ENCODE measurements around the gene ARHGAP15. TPM values are rescaled to one million over a fixed set of nuclear protein-coding genes. Genes with fewer than 3 reads are reported as not detected.

Gene ARHGAP15
- polyA plus RNA-seq, 6 donors from 2014 or later = 183 to 264 (median 210) TPM

DNA sequence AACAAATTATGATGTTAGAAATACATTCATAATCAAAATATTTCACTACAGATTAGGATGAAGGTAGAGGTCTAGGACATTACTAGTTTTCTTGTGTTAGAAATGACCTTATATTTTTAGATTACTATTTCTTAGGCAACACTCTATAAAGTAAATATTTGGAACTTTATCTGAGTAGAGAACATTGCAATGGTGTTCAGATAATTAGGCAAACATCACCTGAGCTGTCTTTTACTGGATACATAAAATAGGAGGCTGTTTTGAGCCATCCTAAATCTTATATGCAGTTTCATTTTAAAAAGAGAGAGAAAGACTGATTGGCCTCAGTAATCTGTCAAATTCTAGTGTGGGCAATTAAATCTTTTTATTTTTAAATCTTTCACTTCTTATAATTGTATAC is 304.6 kb downstream of the ARHGAP15 start:
- no peaks in the 10 kb centered on the region for H3K9me3 Mint-ChIP-seq
- H3K36me3 Mint-ChIP-seq = peaks cover 0 to 4% of the 10 kb centered on the region in 2 donors
- no peak overlapping the region for H3K4me3 Mint-ChIP-seq
- peak overlapping the region in 1 of 6 donors; percentile 69 for H3K27ac Mint-ChIP-seq
- ATAC-seq (ENCODE audit: low read depth in 2 of 2) = no peak
- no peaks in the 10 kb centered on the region for H3K27me3 Mint-ChIP-seq
- H3K4me1 Mint-ChIP-seq = peaks cover 0 to 17% (median 4%) of the 10 kb centered on the region in 3 donors
- no peak for DNase-seq

DNA sequence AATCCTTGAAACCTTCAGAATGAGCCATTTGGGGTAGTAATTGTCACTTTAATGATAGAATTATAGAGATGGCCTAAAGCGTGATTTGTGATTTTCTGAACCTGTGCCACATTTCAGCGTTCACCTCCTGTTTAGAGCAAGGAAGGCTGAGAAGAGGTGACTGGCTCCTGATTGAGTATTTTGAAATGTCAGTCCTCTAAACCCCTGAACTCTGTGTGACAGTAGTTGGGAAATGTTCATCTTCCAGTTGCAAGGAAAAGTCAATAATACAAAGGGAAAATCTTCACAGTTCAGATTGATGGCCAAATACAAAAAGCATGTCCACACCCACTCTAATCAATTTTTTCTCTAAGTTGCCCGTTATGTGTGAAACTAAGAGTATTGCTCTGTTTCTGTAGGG is 305.2 kb downstream of the ARHGAP15 start:
- Mint-ChIP-seq H3K27me3 (no peaks in the 10 kb centered on the region), H3K4me1 (peaks cover 0 to 11% (median 4%) of the 10 kb centered on the region in 3 donors), H3K36me3 (peaks cover 0 to 5% of the 10 kb centered on the region in 2 donors), H3K9me3 (no peaks in the 10 kb centered on the region), H3K4me3 (no peak overlapping the region), H3K27ac (peak overlapping the region in 1 of 6 donors; percentile 16)
- ATAC-seq (ENCODE audit: low read depth in 2 of 2) (no peak), DNase-seq (no peak)

DNA sequence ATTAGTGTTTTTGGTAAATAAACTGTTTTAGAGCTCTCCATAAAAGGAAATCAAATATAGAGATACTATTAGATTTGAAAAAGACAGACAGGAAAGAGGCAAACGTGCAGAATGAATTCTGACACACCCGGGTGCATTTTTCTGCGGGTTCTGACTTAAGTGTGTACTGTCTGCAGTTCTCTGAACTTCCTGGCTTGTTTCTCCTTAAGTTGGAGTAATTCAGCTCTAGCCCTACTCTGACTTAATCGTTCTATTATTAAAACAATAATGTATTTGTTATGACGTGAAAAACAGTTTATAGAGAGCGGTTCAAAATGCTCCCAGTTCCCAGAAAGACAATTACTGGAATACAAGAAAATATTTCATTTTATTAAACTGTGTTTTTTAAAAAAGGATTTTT is 305.9 kb downstream of the ARHGAP15 start:
- Mint-ChIP-seq H3K4me1 (peaks cover 0 to 9% (median 4%) of the 10 kb centered on the region in 3 donors), H3K36me3 (peaks cover 0 to 8% of the 10 kb centered on the region in 2 donors), H3K27me3 (no peaks in the 10 kb centered on the region), H3K9me3 (no peaks in the 10 kb centered on the region), H3K4me3 (no peak overlapping the region), H3K27ac (no peak overlapping the region)
- DNase-seq = no peak
- ATAC-seq (ENCODE audit: low read depth in 2 of 2) = no peak

DNA sequence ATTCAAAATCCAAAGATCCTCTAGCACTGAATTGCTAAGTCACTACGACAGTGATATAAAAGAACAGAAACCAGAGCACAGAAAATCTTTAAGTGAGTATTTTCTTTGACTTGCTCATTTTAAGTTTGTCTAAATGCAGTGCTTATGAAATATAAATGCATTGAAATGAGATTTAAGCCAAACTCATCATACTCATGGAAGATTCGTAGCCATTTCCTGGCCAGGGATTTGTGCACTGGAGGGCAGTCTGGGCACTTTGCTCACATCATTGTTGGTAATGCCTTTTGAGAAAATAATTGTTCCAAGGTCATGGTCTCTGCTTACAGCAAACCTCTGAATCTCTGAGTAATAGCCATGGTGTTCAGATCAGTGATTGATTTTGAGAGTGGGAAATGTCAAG is 307.7 kb downstream of the ARHGAP15 start:
- H3K36me3 Mint-ChIP-seq = peaks cover 9 to 13% of the 10 kb centered on the region in 2 donors
- no peak overlapping the region for H3K4me3 Mint-ChIP-seq
- peaks cover 0 to 9% (median 4%) of the 10 kb centered on the region in 3 donors for H3K4me1 Mint-ChIP-seq
- no peak overlapping the region for H3K27ac Mint-ChIP-seq
- no peak for ATAC-seq (ENCODE audit: low read depth in 2 of 2)
- H3K27me3 Mint-ChIP-seq = no peaks in the 10 kb centered on the region
- no peaks in the 10 kb centered on the region for H3K9me3 Mint-ChIP-seq
- DNase-seq = no peak

DNA sequence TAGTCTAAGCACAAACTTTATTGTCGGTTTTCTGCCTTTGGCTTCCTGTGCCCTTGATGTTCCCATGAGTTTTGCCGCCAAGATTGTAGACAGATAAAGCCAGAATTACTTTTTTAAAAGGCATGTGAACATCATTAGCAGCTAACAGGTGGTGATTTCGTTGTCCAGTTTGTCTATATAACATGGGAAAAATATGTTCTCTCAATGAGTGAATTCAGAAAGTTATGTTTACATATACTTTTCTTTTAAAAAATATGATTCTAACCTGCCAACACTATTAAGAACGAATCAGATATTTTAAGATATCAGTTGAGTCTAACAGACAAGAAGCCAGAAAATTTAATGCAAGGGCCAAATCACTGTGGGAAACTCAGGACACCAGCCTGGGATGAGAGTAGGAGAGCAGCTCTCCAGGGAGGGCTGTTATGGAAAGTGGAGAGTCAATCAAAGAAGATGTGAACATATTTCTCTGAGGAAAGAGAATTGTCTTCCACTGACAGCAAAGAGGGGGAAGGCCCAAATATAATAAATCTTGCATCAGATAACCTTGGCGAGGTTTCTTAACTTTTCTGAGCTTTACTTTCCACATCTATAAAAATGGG is 311.3 kb downstream of the ARHGAP15 start:
- H3K4me3 Mint-ChIP-seq = no peak overlapping the region
- peaks cover 25 to 33% of the 10 kb centered on the region in 2 donors for H3K36me3 Mint-ChIP-seq
- DNase-seq = no peak
- peaks cover 0 to 1% (median 0%) of the 10 kb centered on the region in 7 donors for H3K9me3 Mint-ChIP-seq
- ATAC-seq (ENCODE audit: low read depth in 2 of 2) = no peak
- peak overlapping the region in 4 of 6 donors; percentile 18 to 53 (median 34) for H3K27ac Mint-ChIP-seq
- H3K4me1 Mint-ChIP-seq = peaks cover 0 to 4% (median 0%) of the 10 kb centered on the region in 3 donors
- H3K27me3 Mint-ChIP-seq = no peaks in the 10 kb centered on the region

DNA sequence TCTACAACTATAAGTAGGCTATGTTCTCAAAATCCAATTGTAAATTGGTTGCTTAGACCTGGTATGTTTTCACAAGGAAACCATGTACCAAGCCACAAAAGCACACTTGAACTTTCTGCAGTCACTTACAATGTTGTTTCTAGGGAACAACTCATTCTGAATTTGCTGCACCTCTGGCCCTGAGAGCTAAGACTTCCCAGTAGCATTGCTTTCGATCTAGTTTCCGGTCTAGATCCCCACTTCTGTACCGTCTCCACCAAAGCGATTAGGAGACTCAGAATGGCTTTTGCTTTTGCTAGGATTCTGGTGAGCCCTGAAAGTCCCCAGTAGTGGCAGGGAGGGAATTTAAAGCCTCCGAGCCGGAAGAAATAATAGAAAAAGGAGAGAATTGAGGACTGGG is 313.0 kb downstream of the ARHGAP15 start:
- Mint-ChIP-seq H3K36me3 (peaks cover 27 to 33% of the 10 kb centered on the region in 2 donors), H3K4me3 (no peak overlapping the region), H3K9me3 (peaks cover 0 to 2% (median 0%) of the 10 kb centered on the region in 7 donors), H3K4me1 (peaks cover 0 to 4% (median 0%) of the 10 kb centered on the region in 3 donors), H3K27me3 (no peaks in the 10 kb centered on the region), H3K27ac (peak overlapping the region in 2 of 6 donors; percentile 16 to 54)
- DNase-seq (no peak), ATAC-seq (ENCODE audit: low read depth in 2 of 2) (no peak)

DNA sequence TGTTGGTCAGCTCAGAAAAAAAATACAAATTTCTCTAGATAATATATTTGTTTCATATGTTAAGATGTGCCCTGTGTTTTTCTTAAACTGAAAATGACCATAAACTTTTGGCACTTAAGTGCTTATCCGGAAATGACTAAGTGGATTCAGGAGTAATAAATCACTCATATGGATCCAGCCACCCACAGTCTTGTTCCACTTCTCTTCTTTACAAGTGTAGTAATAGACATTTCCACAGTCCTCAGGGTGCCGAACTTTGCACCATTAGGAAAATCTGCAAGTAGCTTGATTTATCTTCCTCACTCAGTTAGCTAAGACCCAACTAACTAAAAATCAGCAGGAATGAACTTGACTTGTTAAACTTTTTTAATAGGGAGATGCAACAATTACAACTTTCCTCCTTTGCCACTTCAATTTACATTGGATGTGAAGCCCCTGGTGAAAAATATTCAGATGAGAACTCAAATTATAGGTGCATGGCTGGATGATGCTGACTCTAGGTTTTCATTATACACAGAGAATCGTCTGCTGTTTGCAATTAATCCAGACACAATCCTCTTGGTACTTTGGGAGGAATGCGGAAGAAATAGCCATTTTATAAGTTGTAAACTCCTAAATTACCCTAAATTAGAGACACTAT is 322.5 kb downstream of the ARHGAP15 start:
- Mint-ChIP-seq H3K4me3 (no peak overlapping the region), H3K9me3 (no peaks in the 10 kb centered on the region), H3K4me1 (peaks cover 4 to 11% (median 8%) of the 10 kb centered on the region in 3 donors), H3K27ac (no peak overlapping the region), H3K27me3 (no peaks in the 10 kb centered on the region), H3K36me3 (peaks cover 6 to 20% of the 10 kb centered on the region in 2 donors)
- DNase-seq = no peak
- ATAC-seq (ENCODE audit: low read depth in 2 of 2) = no peak

DNA sequence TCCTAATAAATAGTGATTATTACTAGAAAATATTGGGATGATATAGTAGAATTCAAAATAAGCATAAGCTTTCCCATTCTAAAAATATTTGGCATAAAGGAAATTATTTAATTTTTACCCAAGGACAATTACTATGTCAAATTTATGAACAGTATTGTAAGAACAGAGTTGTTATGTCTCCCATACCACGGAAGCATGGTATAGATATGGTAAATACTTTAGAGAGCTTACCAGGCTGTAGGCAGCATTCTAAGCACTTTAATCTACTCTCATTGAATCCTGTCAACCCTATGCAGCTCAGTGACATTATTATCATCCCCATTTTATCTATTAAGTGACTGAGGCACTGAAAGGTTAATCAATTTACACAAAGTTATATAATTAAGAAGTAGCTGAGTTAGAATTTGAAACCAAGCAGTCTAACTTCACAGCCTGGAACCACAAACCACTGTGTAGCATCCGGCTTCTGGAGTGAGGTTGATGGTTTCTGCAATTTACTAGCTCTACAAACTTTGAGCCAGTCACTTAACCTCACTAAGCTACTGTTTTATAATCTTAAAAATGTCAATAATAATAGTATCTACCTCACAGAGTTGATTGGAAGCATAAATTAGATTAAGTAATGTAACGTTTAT is 323.7 kb downstream of the ARHGAP15 start:
- ATAC-seq (ENCODE audit: low read depth in 2 of 2) = no peak
- H3K36me3 Mint-ChIP-seq = peaks cover under 1 to 19% of the 10 kb centered on the region in 2 donors
- H3K4me3 Mint-ChIP-seq = no peak overlapping the region
- H3K9me3 Mint-ChIP-seq = no peaks in the 10 kb centered on the region
- DNase-seq = no peak
- H3K27ac Mint-ChIP-seq = no peak overlapping the region
- no peaks in the 10 kb centered on the region for H3K27me3 Mint-ChIP-seq
- H3K4me1 Mint-ChIP-seq = peaks cover 0 to 7% (median 3%) of the 10 kb centered on the region in 3 donors

DNA sequence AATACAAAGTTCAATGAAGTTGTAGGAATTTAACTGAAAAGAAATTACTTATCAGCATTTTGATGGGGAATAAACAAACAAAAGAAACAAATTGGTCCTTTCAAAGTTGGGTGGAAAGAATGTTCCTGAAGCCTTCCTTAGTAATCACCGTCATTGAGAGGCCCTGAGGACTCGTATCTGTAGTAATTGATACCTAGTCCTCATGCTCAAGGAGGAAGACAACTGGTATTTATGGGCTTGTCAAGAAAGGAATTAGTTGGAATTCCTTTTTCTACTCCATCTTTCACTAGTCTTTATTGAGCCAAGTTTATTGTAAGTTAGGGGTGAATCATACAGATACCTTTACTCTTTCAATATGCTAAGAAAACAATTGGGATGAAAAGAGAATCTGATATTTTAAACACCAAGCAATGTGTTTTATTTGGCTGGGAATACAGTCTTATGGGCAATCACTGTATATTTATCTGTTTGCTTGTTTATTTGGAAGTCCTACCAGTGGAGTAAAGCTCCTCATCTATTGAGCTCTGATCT is 324.8 kb downstream of the ARHGAP15 start:
- ATAC-seq (ENCODE audit: low read depth in 2 of 2) = no peak
- H3K4me1 Mint-ChIP-seq = peaks cover 0 to 2% (median 0%) of the 10 kb centered on the region in 3 donors
- no peak overlapping the region for H3K4me3 Mint-ChIP-seq
- no peaks in the 10 kb centered on the region for H3K27me3 Mint-ChIP-seq
- H3K9me3 Mint-ChIP-seq = no peaks in the 10 kb centered on the region
- no peak for DNase-seq
- H3K36me3 Mint-ChIP-seq = peaks cover 0 to 17% of the 10 kb centered on the region in 2 donors
- H3K27ac Mint-ChIP-seq = no peak overlapping the region

DNA sequence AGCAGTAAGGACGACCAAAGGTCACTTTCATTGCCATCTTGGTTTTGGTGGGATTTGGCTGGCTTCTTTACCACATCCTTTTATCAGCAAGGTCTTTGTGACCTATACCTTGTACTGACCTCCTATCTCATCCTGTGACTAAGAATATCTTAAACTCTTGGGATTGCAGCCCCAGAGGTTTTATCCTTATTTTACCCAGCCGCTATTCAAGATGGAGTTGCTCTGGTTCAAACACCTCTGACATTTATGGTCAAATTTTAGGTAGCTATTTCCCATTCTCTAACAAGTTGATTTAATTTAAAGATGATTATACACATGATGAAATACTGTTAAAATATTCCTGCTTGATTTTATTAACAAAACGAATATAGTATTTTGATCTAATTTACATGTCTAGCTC is 326.1 kb downstream of the ARHGAP15 start:
- Mint-ChIP-seq H3K27ac (no peak overlapping the region), H3K36me3 (peaks cover 0 to 14% of the 10 kb centered on the region in 2 donors), H3K27me3 (no peaks in the 10 kb centered on the region), H3K4me1 (no peaks in the 10 kb centered on the region), H3K9me3 (no peaks in the 10 kb centered on the region), H3K4me3 (no peak overlapping the region)
- DNase-seq (no peak), ATAC-seq (ENCODE audit: low read depth in 2 of 2) (no peak)

DNA sequence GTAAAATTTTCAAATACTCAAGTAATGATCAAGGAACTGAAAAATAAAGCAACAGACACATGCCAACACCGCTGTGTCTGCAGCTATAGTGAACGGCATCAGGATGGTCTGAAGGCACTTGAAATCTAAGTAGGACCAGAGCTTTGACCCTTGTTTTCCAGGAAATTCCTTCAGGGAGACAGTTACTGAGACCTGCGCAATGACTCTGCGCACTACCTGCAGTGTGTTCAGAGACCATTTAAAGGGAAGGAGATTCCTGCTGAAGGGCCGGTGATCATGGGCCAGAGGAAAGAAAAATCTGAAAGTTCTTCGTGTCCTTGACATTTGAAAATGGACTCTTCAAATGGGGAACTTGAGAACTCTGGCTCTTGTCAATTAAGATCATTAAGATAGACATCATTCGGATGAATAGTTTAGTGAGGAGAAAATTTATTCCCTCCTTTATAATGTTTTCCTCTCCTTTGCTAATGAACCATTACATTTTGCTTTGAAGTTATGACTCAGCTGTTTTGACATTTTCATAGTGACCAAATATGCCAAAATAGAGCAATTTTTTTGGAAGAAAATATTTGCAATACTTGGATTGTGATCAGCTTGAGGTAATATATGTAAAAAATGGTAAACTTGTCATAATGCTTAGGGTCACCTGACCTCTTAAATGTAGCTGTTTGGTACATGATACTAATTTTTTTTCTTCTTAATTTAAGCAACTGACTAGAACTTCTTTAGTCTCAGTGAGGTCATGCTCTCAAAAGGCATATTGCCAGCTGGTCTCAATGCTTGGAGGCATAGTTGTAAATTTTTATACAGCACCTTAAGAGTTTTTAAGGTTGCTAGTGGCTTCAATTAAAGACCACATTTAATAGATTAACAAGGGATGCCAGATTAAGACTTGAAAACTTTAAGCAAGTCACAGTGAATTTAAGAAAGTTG is 329.3 kb downstream of the ARHGAP15 start:
- Mint-ChIP-seq H3K27ac (no peak overlapping the region), H3K36me3 (peaks cover 0 to 14% of the 10 kb centered on the region in 2 donors), H3K4me3 (no peak overlapping the region), H3K27me3 (no peaks in the 10 kb centered on the region), H3K9me3 (no peaks in the 10 kb centered on the region), H3K4me1 (peaks cover 0 to 3% (median 0%) of the 10 kb centered on the region in 3 donors)
- DNase-seq (no peak), ATAC-seq (ENCODE audit: low read depth in 2 of 2) (no peak)

DNA sequence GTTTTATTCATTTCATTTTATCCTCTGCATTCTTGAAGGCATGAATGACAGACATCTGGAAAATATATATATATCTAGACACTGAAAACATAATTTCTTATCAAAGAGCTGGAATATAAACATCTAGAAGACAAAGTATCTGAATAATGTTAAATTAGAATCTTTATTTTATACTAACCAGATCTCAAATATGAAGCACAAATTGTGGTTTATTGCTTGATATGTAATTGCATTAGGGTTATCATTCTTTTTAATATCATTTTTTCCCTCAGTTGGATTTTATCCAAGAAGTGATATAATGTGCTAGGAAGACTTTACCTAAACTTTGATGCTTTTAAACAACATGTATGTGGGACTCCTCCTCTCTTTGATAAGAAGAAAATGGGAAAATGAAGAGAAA is 331.2 kb downstream of the ARHGAP15 start:
- no peaks in the 10 kb centered on the region for H3K9me3 Mint-ChIP-seq
- peaks cover 0 to 5% of the 10 kb centered on the region in 2 donors for H3K36me3 Mint-ChIP-seq
- no peak overlapping the region for H3K4me3 Mint-ChIP-seq
- ATAC-seq (ENCODE audit: low read depth in 2 of 2) (no peak), DNase-seq (no peak)
- peak overlapping the region in 1 of 6 donors; percentile 84 for H3K27ac Mint-ChIP-seq
- no peaks in the 10 kb centered on the region for H3K27me3 Mint-ChIP-seq
- peaks cover 0 to 6% (median 1%) of the 10 kb centered on the region in 3 donors for H3K4me1 Mint-ChIP-seq

DNA sequence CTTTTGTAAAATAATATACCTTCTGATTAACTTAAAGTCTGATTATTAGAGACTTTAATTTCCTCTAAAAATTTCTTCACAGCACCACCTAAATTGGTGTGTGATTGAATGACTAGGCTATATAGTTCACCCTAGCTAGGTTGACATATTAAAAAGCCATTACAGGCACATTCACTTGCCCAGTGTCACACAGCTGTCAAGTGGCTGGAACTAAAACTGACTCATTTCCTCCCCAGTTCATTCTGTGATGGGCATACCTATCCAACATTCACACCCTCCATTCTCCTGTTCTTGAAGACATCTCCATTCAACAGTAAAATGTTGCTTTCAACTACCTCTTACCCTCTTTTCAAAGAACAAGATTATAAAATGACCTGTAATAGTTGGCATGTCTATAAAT is 334.5 kb downstream of the ARHGAP15 start:
- Mint-ChIP-seq H3K9me3 (no peaks in the 10 kb centered on the region), H3K4me1 (peaks cover 3 to 11% (median 6%) of the 10 kb centered on the region in 3 donors), H3K27me3 (no peaks in the 10 kb centered on the region), H3K4me3 (no peak overlapping the region), H3K36me3 (no peaks in the 10 kb centered on the region), H3K27ac (peak overlapping the region in 1 of 6 donors; percentile 36)
- no peak for DNase-seq
- ATAC-seq (ENCODE audit: low read depth in 2 of 2) = no peak
